Measurements from ENCODE around the gene KCNA3.

KCNA3 gene

DNA sequence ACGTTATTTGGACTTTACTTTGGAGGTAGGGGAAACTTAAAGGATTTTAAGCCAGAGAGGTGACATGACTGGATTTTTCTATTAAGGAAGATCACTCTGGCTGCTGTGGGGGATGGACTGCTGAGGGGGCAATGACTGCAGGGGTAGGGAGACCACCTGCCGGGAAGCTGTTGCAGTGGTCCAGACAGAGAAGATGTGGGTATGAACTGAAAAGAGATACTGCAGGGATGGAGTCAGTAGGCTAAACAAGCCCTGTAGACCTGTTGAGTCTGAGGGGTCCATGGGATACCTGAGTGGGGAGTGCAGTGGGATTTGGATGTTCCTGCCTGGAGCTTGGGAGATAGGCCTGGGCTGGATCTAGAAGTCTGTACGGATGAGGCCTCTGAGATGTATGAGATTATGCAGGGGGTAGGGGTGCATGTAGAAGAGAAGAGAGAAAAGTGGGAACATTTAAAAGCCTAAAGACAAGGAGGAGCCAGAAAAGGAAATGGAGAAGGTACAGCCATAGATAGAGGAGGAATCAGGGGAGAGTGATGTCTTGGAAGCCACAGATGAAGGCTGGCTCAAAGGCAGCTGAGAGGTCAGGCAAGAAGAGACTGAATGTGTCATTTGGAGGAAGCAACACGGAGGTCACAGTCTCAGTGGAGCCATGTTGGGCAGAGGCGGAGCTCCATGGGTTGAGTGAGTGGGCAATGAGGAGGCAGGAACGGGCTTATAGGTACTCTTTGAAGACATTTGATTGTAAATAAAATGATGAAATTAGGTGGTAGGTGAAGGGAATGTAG is 42.7 kb downstream of the KCNA3 start:
- TF ChIP-seq JUND (IDR thresholded peaks at IDR 0.05; ENCODE audit: low read depth) = no peak
- DNase-seq (ENCODE audit: low read depth in 1 of 2, low spot score in 1 of 2) = no peak
- in situ Hi-C loops (cut with HindIII; ENCODE audit: low pct_unique_long_range_greater_than_20kb, low sequenced_read_pairs) = no loop called here

DNA sequence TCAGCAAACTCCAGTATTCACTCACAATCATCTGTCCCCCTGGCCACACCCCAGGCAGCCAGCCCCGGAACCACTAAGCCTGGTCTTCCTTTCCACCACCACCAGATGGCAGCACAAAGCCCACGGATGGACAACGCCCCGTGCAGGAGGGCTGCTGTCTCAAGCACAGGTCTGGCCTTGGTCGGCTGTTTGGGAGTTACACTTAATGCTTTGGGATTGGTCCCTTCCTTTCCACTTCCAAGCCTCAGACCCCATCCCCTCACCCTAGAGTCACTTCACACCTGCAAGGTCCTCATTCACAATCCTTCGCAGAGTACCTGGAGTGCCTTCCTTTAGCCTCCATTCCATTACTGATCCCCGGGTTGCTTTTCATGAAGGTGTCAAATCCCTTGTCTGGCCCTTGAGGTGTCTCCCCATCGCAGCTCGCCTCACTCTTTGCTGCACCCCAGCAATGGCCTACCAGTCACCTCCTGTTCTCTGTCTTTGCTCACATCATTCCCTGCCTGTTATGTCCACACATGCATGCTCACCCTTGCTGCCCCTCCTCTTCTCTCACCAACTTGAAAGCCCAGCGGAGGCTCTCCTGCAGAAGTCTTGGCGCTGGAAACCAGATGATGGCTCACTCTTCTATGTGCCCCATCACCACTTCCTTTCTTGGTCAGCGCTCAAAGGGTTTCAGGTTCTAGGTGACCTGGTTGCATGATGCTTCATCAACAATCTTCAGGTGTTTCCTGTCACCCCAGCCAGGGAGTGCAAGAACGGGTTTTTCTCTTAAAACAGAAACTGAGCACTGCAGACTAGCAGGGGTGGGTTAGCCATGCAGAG is 43.7 kb downstream of the KCNA3 start:
- TF ChIP-seq JUND (IDR thresholded peaks at IDR 0.05; ENCODE audit: low read depth) = no peak
- DNase-seq (ENCODE audit: low read depth in 1 of 2, low spot score in 1 of 2) = peak; percentile 33 to 79
- in situ Hi-C loops (cut with HindIII; ENCODE audit: low pct_unique_long_range_greater_than_20kb, low sequenced_read_pairs) = no loop called here

DNA sequence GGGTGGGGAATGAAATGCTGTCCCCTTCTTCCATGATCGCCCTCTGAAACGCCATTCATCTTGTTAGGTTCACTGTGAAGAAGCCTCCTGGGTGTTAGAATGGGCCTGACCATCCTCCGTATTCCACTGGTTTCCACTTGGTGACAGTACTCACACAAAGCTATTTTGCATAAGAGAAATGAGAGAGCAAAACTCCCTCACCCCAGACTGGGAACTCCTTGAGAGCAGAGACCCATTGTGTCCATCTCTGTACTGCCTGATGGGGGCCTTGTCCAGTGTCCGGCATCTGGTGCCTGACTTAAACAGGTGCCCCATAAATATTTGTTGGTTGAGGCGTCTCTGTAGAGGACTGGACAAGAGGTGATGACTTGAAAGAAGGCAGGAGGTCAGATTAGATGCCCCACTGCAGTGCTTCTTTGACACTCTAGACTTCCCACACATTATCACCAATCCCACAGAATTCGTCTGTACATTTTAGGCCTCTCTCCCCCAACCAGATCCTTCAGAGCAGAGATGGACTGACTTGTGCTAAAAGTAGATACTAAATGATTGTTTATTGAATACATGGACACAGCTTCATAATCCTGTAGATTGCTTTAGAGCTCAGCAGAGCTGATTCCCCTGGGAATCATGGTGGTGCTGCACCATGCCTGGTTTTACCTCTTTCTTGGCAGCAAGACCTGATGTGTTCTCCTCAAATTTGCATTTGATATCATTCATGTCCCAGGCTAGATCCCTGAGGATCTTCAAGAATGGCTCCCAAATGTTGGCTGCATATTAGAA is 46.2 kb downstream of the KCNA3 start:
- in situ Hi-C loops (cut with HindIII; ENCODE audit: low pct_unique_long_range_greater_than_20kb, low sequenced_read_pairs) = no loop called here
- no peak for DNase-seq (ENCODE audit: low read depth in 1 of 2, low spot score in 1 of 2)
- no peak for TF ChIP-seq JUND (IDR thresholded peaks at IDR 0.05; ENCODE audit: low read depth)

DNA sequence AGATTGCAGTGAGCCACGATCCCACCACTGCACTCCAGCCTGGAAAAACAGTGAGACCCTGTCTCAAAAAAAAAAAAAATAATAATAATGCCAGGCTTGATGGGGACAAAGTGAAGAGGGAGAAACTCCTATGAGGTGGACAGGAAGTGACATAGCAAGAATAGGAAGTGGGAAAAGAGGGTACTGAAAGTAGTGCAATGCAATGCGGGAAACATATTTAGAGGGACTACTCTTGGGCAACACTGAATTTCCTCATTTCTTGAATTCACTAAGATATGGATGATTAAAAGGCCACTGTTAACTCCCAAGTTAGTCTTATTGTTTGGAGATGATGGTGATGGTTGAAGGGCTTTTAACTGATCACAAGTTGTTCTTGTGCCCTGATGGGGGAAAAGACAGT is 47.0 kb downstream of the KCNA3 start:
- DNase-seq (ENCODE audit: low read depth in 1 of 2, low spot score in 1 of 2) = no peak
- in situ Hi-C loops (cut with HindIII; ENCODE audit: low pct_unique_long_range_greater_than_20kb, low sequenced_read_pairs) = no loop called here
- no peak for TF ChIP-seq JUND (IDR thresholded peaks at IDR 0.05; ENCODE audit: low read depth)

DNA sequence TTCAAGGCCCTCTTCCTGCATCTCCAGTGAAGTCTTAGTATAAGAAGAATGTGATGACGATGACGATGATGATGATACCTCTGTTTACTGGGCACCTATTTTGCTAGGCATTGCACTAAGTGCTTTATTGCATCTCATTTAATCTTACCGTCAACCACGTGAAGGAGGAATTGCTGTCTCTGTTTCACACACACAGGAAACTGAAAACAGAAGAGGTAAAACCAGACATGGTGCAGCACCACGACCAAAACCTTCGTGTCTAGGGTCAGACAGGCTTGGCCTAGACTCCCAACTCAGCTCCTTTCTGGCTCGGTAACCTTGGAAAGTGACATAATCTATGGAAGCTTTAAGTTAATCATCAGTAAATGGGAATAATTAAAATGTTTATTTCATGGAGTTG is 47.9 kb downstream of the KCNA3 start:
- DNase-seq (ENCODE audit: low read depth in 1 of 2, low spot score in 1 of 2) = no peak
- in situ Hi-C loops (cut with HindIII; ENCODE audit: low pct_unique_long_range_greater_than_20kb, low sequenced_read_pairs) = no loop called here
- TF ChIP-seq JUND (IDR thresholded peaks at IDR 0.05; ENCODE audit: low read depth) = no peak
